GM19035 (cell line): ENCODE results near the gene VEGFD.
"Not testable (repeated sequence)": the region's sequence is repeated elsewhere in the genome, so short reads cannot be mapped to it uniquely, and the experiment has no call there.

ENCODE experiments used
- ATAC-seq: cut with Tn5 transposase; IDR thresholded peaks from one replicate; pipeline ENCODE4 v1.9.1; 2021; ENCODE audit not compliant: unreplicated experiment

VEGFD gene

GRCh38 chrX:15310117-15310516 lies 74.1 kb downstream of the VEGFD start:
- ATAC-seq = no peak

DNA sequence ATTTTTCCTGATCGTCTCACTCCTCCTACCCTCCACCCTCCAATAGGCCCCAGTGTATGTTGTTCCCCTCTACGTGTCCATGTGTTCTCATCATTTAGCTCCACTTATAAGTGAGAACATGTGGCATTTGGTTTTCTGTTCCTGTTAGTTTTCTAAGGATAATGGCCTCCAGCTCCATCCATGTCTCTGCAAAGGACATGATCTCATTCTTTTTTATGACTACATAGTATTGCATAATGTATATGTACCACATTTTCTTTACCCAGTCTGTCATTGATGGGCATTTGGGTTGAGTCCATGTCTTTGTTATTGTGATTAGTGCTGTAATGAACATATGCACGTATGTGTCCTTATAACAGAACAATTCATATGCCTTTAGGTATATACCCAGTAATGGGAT lies 78.3 kb downstream of the VEGFD start:
- ATAC-seq = not testable (repeated sequence)

DNA sequence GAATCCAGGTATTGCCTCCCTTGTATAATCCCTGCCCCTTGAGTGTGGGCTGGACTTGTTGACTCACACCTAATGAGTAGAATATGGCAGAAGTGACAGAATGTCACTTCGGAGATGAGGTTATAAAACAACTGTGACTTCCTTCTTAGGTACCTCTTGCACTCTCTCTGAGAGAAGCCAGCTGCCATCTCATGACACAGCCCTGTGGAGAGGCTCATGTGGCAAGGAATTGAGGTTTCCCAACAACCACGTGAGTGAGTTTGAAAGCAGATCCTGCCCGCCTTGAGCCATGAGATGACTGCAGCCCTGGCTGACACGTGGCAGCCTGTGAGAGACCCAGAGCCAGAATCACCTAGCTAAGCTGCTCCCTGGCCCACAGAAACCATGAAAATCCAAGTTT lies 82.3 kb downstream of the VEGFD start:
- ATAC-seq = no peak

DNA sequence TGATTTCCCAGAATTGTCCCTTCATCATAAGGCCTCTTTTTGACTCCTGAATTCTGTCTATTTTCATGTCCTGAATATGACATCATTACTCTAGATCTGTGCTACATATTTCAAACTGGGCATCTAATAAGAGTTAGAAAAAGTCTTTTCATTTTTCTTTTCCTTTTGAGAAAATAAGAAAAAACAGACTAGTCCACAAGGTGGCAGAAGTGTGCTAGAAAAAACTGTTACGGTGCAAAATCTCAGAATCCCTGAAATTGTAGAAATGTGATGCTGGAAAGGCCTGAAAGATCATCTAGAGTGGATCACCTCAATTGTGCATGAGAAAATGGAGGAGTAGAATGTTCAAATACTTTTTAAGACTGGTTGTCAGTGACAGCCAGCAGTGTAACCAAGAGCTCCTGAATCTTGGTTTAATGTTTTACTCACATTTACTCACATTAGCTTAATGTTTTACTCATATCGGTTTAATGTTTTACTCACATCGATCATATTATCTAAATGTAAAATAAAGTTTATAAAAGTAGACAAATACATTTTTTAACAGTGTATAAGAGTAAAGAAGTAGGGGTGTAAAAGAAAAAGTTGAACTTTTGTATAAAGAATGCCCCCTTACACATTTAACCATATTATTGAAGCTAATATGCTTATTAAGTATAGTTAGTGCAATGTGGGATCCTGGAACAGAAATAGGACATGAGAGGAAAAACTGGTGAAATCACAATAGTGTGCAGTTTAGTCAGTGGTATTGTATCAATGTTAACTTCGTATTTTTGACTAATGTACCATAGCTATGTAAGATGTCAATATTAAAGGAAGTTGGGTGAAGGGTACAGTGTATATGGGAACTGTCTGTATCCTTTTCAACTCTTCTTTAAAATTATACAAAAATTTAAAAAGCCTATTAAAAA lies 84.0 kb downstream of the VEGFD start:
- ATAC-seq = no peak

GRCh38 chrX:15298780-15299179 lies 85.4 kb downstream of the VEGFD start:
- ATAC-seq = no peak

DNA sequence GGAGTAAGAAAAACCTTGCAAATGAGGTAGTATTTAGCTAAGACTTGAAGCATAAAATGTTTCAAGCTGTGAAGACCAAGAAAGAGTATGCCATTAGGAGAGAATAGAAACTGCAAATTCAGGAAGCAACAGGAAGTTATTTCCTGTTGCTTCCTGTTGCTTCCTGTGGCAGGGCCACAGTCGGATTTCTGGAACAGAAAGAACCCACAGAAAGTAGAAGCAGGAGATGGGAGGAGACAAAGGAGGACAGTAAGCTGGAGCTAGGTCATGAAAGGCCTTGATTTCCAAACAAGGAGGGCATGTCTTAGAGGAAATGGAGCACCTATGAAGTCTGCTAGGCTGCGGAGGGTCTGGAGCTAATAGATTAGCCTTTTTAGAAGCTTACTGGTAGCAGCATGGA lies 86.0 kb downstream of the VEGFD start:
- ATAC-seq = no peak
